NCI-H2196 (cell line): ENCODE results near the gene AFM.

Experiments
- DNase-seq: peaks from one replicate; lab custom pipeline; 2025; ENCODE audit not compliant: unreplicated experiment; lab: John Stamatoyannopoulos, UW

AFM gene, protein sequence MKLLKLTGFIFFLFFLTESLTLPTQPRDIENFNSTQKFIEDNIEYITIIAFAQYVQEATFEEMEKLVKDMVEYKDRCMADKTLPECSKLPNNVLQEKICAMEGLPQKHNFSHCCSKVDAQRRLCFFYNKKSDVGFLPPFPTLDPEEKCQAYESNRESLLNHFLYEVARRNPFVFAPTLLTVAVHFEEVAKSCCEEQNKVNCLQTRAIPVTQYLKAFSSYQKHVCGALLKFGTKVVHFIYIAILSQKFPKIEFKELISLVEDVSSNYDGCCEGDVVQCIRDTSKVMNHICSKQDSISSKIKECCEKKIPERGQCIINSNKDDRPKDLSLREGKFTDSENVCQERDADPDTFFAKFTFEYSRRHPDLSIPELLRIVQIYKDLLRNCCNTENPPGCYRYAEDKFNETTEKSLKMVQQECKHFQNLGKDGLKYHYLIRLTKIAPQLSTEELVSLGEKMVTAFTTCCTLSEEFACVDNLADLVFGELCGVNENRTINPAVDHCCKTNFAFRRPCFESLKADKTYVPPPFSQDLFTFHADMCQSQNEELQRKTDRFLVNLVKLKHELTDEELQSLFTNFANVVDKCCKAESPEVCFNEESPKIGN

DNA sequence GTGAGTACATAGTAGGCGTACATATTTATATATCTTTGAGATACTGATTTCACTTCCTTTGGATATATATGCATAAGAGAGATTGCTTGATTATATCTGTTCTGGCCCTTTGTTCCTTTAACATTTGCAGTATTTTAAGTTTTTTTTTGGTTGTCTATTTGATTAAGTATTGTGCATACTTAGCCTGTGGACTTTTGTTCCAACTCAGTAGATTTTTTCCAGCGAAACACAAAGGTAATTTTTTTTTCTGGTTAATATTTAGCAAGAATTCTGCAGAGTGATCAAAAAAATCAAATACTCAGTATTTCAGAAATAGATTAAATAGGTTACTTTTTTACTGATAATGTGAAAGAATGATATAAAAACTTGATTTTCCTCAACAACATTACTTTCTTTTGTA, at the start of gene AFM:
Gene AFM, plus strand, starts transcription at position 388 of the 400 bp plus-strand sequence. CDS start 31 bp downstream, outside the sequence.
- DNase-seq = no peak

DNA sequence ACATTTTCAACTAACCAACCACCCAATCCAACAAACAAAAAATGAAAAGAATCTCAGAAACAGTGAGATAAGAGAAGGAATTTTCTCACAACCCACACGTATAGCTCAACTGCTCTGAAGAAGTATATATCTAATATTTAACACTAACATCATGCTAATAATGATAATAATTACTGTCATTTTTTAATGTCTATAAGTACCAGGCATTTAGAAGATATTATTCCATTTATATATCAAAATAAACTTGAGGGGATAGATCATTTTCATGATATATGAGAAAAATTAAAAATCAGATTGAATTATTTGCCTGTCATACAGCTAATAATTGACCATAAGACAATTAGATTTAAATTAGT, 49.8 kb upstream of the AFM start:
- DNase-seq = no peak

DNA sequence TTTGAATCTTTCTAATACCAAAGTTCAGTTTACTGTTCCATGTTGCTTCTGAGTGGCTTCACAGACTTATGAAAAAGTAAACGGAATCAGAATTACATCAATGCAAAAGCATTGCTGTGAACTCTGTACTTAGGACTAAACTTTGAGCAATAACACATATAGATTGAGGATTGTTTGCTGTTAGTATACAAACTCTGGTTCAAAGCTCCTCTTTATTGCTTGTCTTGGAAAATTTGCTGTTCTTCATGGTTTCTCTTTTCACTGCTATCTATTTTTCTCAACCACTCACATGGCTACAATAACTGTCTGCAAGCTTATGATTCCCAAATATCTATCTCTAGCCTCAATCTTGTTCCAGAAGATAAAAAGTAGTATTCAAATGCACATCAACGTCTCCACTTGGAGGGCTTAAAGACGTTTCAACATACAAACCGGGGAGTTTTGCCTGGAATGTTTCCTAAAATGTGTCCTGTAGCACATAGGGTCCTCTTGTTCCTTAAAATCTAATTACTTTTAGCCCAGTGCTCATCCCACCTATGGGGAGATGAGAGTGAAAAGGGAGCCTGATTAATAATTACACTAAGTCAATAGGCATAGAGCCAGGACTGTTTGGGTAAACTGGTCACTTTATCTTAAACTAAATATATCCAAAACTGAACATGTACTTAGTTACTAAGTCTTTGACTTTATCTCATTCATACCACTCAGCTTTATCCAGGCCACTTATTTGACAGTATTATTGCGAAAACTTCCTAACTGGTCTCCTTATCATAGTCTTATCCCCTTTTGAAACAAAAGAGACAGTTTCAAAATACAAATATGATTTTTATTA, 49.2 kb upstream of the AFM start:
- no peak for DNase-seq

DNA sequence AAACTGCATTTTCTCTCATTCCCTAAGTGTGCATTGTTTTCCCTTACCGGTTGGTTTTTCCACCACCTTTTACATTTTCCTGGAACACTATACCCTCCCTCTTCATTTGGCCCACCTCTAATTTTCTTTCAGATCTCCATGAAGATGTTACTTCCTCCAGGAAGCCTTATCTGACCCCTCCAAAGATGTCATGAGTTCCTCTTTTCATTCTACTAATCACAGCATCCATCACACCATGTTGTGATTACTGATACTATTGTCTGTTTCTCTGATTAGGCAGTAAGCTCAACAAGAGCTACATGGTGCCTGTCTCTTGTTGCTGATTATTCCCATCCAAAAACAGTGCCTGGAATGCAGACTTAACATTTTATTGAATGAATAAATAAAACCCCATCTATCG, 48.4 kb upstream of the AFM start:
- DNase-seq = no peak

DNA sequence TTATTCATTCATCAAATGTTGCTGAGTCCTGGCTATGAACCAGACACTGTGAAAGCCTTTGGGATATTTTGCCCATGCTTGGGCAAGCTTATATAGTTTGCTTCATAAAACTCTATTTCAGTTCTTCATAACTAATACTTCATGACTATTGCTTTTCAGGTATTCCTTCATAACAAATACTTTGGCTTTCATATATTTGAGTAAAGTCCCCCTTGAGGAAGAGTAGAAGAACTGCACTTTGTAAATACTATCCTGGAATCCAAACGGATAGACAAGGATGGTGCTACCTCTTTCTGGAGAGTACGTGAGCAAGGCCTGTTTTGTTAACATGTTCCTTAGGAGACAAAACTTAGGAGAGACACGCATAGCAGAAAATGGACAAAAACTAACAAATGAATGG, 47.2 kb upstream of the AFM start:
- DNase-seq = no peak

DNA sequence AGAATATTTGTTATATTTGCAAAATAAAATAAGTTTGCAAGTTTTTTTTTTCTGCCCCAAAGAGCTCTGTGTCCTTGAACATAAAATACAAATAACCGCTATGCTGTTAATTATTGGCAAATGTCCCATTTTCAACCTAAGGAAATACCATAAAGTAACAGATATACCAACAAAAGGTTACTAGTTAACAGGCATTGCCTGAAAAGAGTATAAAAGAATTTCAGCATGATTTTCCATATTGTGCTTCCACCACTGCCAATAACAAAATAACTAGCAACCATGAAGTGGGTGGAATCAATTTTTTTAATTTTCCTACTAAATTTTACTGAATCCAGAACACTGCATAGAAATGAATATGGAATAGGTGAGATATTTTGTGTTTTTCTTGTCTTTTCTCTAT, 45.6 kb upstream of the AFM start, which contains the start of gene AFP:
Gene AFP, plus strand, starts transcription at position 238 of the 400 bp plus-strand sequence. Its CDS starts 42 bp downstream, at position 280.
- no peak for DNase-seq

DNA sequence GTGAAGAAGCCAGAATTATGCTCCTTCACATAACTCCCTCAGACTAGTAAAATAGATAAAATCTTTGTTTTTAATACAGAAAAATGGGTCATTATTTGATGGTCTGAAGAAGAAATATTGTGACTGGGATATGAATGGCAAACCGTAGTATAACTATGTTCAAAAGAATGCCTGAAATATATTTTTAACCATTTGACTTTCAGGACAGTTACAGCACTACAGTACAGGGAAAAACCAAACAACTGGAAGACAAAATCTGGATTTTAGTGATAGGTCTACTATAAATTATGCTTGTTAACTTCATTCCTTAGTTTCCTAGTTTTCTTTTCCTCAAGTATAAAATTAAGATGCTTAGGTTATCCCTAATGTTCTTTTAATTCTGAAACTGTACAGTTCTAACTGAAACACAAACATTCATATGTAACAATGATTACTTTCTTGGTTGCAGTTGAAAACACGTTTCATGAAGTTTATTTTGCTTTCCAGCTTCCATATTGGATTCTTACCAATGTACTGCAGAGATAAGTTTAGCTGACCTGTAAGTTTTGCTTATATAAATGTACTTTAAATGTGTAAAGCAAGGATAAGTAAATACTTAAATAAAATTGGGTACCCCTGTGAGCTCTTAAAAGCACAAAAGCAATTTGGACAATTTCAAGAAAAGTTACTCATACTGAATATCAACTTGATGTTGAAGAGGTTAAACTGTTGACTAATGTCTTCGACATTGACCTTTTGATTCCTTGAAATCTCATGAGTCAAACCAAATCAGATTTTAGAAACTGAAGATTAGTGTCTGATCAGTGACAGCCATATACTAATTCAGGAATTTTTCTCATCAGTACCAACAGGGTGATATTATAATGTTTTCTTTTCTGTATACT, 44.6 kb upstream of the AFM start:
- DNase-seq = no peak

DNA sequence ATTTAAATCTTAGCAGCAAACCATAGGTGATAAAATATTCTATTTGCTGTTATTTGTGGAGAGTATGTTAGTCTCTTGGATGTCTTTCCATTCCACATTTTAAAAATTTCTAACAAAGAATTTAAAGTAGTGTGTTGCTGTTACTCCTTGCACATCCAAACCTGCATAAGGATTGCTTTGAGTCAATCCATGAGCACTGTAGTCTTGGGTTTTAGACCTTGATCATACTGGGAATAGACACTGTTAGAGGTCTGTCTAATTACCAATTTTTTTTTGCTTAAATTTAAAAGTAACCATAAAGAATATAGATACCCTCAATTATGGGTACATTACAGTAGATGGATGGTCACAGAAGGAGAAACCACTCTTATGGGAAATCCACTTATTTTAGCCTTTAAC, 44.0 kb upstream of the AFM start:
- no peak for DNase-seq

DNA sequence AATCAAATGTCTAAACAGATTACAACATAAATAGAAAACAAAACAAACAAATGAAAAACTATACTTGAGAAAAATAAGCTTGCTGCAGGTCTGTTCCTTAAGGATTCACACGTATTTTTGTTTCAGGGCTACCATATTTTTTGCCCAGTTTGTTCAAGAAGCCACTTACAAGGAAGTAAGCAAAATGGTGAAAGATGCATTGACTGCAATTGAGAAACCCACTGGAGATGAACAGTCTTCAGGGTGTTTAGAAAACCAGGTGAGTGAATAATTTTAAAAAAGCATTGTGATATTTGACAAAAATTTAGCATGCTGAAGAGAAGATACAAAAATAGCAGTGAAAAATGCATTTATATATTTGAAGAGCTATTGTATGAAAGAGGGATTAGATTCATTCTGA, 43.5 kb upstream of the AFM start:
- no peak for DNase-seq

DNA sequence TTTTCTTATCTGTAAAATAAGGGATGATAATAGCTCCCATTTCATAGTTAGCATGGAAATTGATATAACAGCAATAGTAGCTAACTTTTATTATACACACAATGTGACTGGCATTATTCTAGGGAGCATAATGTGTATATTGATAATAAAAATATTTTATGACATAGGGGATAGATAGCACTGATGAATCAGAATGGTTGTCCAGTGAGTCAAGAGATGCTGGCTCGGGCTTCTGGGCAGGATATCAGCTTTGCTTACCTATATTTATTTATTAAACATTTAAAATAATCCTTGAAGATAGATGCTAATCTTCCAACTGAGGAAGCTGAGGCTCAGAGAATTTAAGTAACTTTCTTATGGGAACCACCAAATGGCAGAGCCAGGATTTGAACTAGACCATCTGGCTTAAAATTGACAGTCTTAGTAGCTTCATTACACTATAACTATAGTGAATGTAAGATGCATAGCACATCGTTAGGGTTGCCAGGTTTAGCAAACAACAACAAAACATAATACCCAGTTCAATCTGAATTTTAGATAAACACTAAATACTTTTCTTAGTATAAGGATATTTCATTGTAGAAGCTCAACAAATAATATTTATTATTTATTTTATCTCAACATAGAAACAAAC, 42.8 kb upstream of the AFM start:
- DNase-seq = no peak

DNA sequence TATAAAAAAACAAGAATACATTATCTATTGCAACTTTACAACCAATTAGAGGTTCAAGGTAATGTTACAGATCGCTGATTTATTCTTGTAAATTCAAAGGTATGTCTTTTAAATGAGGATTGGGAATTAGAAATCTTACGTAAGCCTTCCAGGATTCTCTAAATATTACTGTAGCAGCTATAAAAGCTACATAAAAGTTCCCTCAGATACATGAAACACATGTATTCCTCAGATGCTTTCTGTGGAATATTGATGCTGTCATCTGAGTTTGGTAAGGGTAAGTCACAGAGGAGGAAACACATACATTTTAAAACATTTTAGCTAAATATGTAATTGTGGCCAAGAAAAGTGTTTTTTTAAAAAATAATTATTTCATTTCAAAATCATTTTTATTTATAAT, 42.1 kb upstream of the AFM start:
- no peak for DNase-seq

DNA sequence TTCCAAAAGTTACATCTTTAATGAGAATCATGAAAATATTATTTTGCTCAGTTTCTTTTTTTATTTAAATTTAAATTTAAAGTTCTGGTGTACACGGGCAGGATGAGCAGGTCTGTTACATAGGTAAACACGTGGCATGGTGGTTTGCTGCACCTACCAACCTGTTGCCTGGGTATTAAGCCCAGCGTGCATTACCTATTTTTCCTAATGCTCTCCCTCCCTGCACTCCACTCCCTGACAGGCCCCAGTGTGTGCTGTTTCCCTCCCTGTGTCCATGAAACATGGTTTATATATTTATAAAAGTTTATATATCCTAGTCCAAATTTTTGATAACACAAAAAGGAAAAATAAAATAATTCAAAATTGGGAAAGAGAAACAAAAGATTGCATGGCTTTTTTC, 41.6 kb upstream of the AFM start:
- no peak for DNase-seq

DNA sequence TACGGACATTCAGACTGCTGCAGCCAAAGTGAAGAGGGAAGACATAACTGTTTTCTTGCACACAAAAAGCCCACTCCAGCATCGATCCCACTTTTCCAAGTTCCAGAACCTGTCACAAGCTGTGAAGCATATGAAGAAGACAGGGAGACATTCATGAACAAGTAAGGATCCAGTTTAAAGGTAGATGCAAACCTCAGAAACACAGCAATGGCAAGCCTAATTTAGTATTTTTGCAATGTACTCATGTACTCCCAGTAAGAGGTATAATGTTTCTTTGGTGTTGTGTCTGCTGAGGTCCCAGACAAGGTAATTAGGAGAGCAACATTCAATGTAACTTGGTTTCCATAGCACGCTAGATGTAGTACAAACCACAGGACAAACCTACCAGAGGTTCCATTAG, 40.9 kb upstream of the AFM start:
- no peak for DNase-seq

DNA sequence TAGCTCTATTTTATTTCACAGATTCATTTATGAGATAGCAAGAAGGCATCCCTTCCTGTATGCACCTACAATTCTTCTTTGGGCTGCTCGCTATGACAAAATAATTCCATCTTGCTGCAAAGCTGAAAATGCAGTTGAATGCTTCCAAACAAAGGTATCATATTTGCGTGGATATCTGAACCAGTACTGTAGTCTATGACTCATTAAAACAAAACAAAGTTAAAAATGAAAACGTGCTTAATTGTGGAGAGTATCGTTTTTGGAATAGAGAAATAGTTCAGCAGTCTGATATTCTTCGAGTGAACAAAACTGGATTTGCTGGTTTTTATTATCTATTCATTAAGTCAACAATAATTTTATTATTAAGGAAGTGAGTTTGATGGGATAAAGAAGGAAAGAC, 39.3 kb upstream of the AFM start:
- no peak for DNase-seq

DNA sequence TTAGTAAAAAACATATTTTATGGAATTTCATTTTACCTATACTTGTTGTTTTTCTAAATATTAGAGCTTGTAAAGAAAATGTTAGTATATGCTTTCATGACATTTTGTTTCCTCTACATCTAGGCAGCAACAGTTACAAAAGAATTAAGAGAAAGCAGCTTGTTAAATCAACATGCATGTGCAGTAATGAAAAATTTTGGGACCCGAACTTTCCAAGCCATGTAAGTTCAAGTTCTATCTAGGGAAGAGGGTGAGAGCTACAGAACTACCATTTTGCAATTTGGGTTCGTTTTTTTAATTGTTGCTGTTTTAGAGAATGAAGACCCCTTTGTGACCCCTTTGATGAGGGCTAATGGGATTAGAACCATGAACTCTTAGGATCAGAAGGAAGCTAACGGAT, 38.3 kb upstream of the AFM start:
- DNase-seq = no peak

DNA sequence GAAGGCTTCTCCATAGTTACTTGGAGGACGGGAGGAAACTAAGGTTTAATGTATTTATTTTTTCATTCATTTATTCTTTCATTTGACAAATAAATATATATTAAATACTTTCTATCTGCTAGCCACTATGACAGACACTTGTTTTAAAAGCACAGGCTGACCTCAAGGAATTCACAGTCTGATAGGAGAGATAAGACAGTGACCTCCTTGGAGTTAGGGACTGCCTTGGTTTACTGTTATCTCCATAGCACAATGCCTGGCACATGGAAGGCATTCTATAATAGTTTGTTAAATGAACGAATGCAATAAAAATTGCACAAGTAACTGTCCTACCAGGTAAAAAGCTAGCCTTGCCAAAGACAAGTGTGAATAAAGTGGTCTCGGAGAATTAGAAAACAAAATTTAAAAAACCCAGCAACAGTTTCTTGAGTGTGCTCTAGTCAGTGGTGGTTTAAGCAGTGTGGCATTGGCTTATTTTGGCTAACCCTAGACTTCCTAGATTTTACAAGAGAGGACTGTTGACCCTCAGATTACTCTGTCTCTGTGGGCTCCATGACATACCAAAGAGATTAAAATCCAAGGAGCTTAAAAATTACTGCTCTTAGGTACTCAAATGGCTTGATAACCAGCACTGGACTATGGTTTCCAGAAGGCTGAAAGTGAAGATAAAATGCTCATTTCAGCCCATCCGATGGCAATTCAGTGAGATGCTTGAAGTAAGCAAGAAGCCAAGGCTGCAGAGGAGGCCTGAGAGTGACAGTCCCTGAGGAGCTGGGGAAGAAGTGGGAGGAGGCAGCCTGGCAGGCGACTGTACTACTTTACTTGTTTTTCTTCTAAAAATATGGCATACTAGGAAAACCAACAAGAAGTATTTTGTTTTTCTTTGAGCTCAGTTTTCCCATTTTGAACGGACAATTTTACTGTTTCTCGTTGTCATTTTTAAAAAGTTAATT, 35.9 kb upstream of the AFM start:
- DNase-seq = no peak

DNA sequence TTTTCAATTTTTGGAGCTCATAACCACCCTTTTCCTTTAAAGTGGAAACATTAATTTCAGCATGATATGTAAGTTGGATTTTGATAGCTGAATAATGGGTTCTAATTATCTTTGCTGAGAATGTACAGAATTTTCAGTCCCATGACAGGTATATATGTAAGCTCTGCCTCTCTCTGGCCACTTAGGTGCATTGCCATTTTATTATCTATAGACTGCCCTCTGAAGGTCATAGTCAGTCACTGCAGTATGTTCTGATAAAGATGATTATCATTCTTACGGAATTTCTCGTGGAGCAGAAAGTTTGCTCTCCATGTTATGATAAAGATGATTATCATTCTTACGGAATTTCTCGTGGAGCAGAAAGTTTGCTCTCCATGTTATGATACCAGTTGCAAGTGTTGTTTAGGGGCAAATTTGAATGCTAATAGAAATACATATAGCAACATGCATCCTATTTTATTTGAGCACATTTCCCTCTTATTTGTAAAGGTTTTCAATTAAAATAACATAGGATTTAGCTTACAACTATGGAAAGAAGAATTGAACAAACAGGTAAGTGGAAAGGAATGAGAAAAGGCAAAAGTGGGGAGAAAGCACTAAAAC, 35.1 kb upstream of the AFM start:
- peak; percentile 1 for DNase-seq

DNA sequence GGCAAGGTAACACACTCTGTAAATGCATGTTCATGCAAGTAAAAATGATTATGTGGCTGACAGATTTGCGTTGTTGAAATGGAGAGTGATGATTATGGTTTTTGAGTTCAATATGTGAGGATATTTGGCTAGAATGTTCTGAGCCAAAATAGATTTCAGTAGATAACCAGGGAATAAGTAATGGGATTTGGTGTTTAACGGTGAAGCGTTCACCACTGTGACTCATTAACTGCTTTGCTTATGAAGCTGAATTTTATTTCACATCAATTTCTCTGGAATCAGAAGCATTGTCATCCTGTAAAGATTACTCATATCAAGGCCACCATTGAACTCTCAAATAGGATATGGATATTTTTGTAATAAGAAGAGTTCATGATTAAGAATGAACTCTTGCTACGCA, 33.9 kb upstream of the AFM start:
- no peak for DNase-seq
